ENCODE results near the gene TARM1.

TARM1 gene

DNA sequence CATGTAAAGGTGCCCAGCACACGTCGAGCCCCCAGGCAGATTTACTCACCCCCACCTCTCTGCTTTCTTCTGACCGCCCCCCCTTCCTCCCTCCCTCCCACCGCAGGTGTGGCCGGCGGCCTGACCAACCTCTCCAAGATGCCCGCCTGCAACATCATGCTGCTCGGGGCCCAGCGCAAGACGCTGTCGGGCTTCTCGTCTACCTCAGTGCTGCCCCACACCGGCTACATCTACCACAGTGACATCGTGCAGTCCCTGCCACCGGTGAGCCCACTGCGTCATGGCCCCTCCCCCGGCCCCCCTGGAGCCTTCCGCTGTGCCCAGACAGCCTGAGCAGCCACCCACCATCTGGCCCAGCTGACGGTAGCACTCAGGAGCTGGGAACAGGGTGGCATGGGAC is 43.2 kb upstream of the TARM1 start:
- TF ChIP-seq, protein P1, sequence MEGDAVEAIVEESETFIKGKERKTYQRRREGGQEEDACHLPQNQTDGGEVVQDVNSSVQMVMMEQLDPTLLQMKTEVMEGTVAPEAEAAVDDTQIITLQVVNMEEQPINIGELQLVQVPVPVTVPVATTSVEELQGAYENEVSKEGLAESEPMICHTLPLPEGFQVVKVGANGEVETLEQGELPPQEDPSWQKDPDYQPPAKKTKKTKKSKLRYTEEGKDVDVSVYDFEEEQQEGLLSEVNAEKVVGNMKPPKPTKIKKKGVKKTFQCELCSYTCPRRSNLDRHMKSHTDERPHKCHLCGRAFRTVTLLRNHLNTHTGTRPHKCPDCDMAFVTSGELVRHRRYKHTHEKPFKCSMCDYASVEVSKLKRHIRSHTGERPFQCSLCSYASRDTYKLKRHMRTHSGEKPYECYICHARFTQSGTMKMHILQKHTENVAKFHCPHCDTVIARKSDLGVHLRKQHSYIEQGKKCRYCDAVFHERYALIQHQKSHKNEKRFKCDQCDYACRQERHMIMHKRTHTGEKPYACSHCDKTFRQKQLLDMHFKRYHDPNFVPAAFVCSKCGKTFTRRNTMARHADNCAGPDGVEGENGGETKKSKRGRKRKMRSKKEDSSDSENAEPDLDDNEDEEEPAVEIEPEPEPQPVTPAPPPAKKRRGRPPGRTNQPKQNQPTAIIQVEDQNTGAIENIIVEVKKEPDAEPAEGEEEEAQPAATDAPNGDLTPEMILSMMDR (IDR thresholded peaks at IDR 0.05; ENCODE audit: low read length, missing control alignments) = no peak
- H3K4me3 ChIP-seq (replicated peaks; ENCODE audit: low read depth, low read length) = no peak overlapping the region
- DNase-seq (ENCODE audit: low read depth) = no peak

DNA sequence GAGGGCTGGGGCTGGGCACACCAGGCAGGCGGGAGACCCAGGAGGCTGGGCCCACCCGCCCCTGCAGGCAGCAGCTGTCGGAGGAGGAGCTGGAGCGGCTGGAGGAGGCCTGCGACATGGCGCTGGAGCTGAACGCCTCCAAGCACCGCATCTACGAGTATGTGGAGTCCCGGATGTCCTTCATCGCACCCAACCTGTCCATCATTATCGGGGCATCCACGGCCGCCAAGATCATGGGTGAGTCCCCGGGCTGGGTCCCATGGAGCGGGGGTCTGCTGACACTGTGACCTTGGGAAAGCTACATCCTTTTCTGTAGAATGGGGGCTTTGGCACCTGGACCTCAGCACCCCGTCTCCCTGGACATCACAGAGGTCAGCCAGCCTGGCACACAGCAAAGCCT is 42.5 kb upstream of the TARM1 start:
- TF ChIP-seq, protein P1 (IDR thresholded peaks at IDR 0.05; ENCODE audit: low read length, missing control alignments) = no peak
- H3K4me3 ChIP-seq (replicated peaks; ENCODE audit: low read depth, low read length) = no peak overlapping the region
- DNase-seq (ENCODE audit: low read depth) = no peak

DNA sequence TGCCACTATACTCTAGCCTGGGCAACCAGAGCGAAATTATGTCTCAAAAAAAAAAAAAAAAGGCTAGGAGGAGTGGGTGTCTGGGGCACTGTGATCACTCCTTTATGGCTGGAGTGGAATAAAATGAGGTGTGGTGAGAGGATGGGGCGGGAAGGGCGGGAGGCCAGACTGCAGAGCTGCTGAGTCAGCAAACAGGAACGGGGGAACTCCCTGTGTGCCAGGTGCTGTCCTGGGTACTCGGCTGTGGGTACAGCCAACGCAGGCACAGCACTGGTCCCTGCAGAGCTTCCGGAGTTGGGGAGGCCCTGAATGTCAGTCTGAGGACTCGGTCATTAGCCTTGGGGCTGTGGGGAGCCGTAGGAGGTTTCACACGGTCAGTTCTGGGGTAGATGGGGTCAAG is 40.1 kb upstream of the TARM1 start:
- DNase-seq (ENCODE audit: low read depth) = no peak
- TF ChIP-seq, protein P1 (IDR thresholded peaks at IDR 0.05; ENCODE audit: low read length, missing control alignments) = no peak
- no peak overlapping the region for H3K4me3 ChIP-seq (replicated peaks; ENCODE audit: low read depth, low read length)

DNA sequence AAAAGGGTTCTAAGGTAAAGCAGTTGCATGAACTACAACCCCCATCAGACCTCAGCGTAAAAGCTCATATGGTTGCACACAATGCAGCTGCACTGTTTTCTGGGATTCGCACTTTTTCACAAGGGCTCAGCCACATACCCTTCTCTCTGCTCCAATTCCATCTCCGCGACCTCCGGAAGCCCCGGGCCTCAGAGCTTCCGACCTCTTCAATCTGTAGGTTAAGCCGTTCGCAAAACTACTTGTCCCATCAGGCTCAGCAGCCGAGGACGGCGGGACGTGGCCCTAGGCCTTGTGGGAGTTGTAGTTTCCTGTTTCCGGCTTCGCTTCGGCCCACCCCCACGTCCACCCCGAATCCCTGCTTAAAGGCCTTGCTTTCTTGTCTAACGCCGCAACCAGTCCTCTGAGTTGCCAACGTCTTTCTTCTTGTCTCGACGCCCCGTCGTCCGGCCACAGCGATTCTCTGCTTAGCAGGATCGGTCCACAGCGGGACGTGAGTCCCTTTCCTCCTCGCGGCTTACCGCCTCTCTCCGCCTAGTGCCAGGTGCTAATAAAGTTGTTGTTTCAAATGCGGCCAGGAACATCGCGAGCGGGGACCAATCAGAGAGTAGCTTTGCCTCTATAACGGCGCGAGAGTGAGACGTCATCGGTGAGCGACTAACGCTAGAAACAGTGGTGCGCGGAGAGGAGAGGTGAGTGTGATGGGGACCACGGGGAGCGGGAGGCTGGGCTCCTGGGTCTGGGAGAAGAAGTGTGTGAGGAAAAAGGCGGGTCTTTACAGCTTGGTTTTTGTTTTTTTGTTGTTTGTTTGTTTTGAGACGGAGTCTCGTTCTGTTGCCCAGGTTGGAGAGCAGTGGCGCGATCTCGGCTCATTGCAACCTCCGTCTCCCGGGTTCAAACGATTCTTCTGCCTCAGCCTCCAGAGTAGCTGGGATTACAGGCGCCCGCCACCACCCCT is 34.2 kb upstream of the TARM1 start, which contains the start of the genes PRPF31 and TFPT:
TSS of gene PRPF31 (plus strand) at position 646 of the 955 bp plus-strand sequence. CDS start 2,525 bp downstream, outside the sequence.
TSS of gene TFPT (minus strand) at position 549 of the 955 bp plus-strand sequence. CDS start at position 161, 388 bp downstream.
- peak within 1 kb of the TSS; percentile 82 for H3K4me3 ChIP-seq (replicated peaks; ENCODE audit: low read depth, low read length)
- TF ChIP-seq, protein P1 (IDR thresholded peaks at IDR 0.05; ENCODE audit: low read length, missing control alignments) = no peak
- peak; percentile 99 for DNase-seq (ENCODE audit: low read depth)

DNA sequence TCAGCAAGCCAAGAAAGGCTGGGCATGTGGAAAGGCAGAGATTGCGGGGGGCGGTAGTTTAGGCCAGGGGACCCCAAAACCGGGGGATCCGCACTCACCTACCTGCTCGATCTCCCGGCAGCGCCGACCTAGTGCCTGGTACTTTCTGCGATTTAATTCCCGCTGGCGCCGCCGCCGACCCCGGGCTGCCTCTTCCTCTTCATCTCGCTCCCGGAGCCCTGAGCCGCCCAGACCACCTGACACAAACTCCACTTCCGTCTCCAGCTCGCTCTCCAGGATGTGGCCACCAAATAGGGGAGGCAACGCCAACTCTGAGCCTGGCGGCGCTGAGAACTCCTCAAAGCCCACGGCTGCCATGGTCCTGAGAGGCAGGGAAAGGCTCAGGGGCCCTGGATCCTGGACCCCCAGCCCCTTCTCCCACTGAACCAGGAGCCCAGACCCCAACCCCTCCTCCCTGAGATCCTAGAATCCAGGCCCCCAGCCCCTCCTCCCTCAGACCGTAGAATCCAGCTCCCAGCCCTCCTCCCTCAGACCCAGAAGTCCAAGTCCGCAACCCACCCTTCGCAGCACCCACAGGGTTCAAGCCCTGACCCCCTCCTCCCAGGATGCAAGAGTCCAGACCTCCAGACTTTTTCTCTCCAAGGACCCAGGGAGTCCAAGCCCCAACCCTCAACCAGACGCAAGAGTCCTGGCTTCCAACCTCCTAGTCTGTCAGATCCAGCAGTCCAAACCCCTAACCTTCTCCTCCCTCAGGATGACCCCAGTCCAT is 33.4 kb upstream of the TARM1 start:
- TF ChIP-seq, protein P1 (IDR thresholded peaks at IDR 0.05; ENCODE audit: low read length, missing control alignments) = no peak
- peak overlapping the region; percentile 82 for H3K4me3 ChIP-seq (replicated peaks; ENCODE audit: low read depth, low read length)
- DNase-seq (ENCODE audit: low read depth) = peak; percentile 42

DNA sequence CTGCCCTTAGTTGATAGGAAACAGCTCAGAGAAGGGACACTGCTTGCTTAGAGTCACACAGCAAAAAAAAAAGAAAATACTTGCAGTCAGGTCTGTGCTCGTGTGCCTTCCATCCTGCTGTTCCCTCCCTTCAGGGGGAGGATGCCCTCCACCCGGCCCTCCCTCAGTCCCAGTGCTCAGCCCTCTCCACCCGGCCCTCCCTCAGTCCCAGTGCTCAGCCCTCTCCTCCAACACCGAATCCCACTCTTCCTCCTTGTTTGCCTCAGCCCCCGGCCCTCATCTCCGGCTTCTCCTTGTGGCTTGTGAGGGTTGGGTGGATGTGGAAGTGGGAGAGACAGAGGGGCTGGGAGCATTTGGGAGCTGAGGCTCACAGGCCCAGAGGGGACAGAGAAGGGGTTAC is 28.5 kb upstream of the TARM1 start:
- DNase-seq (ENCODE audit: low read depth) = no peak
- TF ChIP-seq, protein P1 (IDR thresholded peaks at IDR 0.05; ENCODE audit: low read length, missing control alignments) = no peak
- H3K4me3 ChIP-seq (replicated peaks; ENCODE audit: low read depth, low read length) = no peak overlapping the region
